DLD1 (cell line): ENCODE measurements around the gene MARS1.
"Not testable (repeated sequence)": the region's sequence is repeated elsewhere in the genome, so short reads cannot be mapped to it uniquely, and the experiment has no call there.

Experiments used
- in situ Hi-C: cut with HindIII; loops from 2 replicates; pipeline ENCODE4 v1.10.0; 2017; ENCODE audit warnings: low sequenced_read_pairs

MARS1 gene

DNA sequence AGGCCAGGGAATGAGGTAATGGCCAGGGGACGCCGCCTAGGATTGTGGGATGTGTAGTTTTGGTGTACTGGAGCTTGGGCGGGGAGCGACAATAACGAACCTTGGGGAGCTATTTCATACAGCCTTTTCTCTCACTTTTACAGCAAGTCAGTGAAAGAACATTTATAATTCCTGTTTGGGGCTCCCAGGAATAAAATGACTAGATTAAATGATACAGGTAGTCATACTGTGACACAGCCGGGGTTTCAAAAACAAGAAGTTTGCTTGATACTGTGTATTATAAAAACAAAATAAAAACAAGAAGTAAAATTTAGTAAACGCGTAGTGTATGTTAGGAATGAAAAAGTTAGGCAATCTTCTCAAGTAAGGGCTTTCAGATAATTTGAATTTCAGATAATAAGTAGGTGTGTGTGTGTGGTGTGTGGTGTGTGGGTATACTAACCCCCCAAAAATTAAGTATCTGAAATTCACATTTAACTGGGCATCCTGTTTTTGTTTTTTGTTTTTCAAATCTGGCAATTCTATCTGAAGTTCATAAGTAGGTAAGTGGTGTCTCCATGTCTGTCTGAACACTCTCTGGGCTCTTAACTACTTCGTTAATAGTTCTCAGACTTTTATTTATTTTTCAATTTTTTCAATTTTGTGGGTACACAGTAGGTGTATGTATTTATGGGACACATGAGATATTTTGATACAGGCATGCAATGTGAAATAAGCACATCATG is 59.6 kb downstream of the MARS1 start:
- in situ Hi-C loops: no loop called here

DNA sequence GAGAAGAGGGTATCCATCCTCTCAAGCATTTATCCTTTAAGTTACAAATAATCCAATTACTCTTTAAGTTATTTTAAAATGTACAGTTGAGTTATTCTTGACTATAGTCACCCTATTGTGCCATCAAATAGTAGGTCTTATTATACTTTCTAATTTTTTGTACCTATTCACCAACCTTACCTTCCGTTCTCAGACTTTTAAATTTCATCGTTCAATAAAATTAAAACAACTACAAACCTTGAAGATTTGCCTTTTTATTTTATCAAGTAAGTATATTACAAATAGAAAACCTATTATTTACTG is 60.1 kb downstream of the MARS1 start:
- in situ Hi-C loops: no loop called here

DNA sequence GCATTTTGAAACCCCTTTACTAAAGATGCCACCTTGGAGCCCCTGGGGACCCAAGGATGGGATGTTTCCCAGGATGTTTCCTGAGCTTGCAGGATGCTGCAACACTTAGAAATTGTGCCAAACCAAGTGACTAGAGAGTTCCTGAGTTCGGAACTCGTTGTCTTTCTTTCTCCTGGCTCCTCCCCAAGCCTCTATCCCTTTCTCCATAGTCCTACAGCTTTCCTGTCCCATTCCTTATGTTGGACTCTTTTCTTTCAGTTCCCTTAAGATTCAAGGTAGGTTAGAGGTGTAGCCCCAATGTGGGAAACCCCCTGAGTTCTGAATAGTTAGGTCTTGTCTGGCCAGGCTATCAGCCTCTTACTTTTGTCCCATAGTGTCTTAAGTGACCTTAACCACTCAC is 60.6 kb downstream of the MARS1 start:
- in situ Hi-C loops: no loop called here

DNA sequence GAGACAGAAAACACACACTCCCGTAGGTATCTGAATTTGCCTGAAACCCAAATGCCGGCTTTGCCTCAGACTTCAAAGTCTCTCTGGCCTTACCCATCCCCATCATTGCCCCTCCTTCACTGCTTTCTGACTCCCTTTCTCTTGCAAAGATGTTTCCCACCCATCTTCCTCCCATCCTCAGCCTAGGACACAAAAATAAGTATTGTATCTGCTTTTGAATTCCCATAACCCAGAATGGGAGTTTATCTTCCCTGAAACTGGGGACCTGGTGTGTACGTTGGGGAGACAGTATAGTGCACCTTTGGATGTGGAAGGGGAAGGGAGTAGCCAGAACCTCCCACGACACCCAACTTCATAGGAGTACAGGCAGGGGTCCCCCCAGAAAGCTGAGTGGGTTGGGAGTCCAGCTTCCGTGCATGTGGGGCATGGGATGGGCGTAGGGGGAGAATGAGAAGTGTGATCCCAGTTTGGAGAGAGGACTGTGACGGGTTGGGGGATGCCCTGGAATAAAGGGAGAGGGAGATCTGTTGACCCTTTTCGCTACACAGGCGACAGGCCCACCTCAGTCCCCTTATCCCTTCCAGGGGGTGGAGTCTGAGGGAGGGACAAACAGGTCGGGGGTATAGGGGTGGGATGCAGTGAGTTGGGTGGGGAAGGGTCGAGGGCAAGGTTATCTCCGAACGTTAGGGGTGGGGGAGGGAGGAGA is 61.5 kb downstream of the MARS1 start:
- in situ Hi-C loops: no loop called here

DNA sequence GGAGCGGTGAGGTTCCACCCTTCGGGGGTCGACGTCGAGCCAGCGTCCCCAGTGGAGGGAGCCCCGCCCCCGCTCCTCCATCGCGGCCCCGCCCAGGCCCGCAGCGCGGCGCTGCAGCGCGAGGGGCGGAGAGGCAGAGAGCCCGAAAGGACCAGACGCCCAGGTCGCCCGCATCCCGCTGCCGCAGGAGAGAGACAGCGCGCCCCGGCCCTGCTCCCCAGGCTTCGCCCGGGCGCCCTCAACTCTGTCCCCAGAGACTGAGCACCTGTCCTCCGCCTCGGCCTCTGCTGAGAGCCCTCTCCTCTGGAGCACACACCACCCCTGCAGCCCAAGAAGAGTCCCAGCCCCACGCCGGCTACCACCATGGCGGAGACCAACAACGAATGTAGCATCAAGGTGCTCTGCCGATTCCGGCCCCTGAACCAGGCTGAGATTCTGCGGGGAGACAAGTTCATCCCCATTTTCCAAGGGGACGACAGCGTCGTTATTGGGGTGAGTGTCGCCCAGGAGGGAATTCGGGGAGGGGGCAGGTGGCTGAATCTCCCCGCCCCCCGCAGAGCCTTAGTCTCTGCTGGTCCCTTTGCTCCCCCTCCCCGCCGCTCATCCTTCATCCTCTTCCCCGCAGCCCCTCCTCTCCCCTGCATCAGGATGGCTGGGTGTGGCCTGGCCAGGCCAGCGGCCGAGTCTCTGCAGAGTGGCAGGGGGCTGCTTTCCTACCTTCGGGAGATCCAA is 62.2 kb downstream of the MARS1 start, which contains the start of gene KIF5A:
KIF5A (plus strand) TSS at position 136 of the 732 bp plus-strand sequence; CDS start at position 364, 228 bp downstream.
- in situ Hi-C loops: no loop called here

DNA sequence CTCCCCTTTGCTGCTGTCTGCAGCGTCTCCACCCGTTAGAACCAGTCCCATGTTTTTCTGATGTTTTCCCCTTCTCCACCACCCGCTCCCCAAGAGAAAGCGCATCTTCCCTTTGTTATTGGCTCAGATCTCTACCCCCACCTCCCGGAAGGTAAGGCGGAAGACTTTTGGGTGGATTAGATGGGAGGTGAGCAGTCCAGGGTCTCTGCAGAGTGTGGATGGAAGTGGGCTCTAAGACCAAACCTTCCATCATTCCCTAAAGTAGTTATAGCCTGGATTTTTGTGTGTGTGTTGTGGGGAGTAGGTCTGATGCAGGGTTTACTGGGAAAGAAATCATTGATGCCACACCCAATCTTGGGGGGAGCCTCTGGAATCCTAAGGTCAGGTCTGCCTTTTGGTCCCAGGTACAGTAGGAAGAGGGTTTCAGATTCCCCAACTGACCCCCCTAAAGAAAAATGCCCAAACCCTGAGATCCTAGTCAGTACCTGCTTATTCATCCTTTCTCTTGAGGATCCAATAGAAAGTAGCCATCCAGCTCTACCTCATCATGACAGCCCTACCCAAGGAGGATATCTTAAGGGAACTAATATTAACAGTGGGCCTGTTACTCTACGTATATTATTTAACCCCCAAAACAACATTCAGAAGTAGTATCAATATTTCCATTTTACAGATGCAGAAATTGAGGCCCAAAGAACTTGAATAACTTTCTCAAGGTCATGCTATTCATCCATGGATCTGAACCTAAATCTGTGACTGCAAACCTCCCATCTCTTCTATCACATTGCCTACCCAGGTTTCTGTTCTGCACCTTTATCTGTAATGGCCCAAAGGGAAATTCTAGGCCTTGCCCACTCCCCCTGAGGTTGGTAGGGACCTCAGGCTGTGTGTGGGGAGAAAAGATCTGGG is 63.0 kb downstream of the MARS1 start:
- in situ Hi-C loops: no loop called here

DNA sequence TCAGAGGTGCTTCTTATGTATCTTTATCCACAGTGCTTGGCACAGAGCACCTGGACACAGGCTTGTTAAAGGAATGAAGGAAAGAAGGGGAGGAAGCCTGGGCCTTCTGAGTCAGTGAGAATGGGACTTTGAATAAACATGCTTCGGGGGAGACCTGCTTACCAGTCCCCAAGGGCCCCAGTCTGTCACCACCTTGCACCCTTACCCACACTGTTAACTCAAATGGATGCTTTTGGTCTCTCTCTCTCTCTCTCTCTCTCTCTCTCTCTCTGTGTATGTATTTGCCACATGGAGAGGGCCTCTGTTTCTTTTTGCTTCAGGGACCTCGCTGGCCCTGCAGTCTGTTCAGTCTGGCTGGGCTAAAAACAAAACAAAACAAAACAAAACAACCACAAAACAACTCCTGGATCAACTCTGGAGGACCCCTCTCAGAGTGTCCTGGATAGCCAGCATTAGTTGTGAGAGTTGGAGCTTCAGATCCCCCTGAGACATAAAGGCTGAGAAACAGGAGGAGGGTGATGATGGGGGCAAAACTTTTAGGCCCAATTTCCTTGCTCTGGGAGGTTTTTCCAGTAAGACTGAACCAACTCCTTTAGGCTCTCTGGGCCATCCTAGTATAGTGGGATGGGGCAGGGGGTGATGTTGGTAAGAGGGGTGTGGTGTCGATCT is 63.9 kb downstream of the MARS1 start:
- in situ Hi-C loops: no loop called here

DNA sequence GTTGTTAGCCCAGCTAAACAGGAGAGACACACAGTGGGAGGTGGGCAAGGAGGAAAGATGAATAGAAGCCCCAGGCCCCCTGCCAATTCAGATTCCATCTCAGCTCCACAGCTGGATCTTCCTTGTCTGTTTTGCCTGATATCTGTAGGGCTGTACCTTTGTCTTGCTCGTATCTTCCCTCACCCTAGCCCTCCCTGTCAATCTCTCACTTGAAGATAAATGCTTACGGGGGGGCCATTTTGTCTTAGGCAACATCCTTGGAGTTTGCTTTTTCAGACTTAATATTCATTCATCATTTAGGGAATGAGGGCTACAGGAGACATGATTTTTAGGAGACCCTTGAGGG is 64.4 kb downstream of the MARS1 start:
- in situ Hi-C loops: no loop called here

DNA sequence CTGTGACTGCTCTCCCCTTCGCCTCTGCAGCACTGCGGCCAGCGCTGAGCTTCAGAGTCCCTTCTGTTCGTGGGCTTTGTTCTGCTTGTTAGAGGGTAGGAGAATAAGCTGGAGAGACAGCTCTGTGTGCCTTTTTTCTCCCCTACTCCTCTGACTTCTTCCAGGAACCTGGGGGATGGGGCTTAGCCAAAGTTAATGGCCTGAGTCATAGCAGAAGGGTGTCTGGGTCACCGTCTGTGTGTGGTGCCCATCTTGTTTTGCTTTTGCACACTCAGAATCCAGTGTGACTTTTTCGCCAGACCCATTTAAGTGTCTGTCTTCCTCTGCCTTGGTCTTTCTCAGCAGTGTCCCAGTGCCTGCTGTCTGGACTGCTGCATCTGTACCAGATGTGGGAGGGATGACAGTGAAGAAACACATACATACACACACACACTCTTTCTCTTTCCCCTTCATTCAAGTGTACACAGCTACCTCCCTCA is 65.0 kb downstream of the MARS1 start:
- in situ Hi-C loops: no loop called here

DNA sequence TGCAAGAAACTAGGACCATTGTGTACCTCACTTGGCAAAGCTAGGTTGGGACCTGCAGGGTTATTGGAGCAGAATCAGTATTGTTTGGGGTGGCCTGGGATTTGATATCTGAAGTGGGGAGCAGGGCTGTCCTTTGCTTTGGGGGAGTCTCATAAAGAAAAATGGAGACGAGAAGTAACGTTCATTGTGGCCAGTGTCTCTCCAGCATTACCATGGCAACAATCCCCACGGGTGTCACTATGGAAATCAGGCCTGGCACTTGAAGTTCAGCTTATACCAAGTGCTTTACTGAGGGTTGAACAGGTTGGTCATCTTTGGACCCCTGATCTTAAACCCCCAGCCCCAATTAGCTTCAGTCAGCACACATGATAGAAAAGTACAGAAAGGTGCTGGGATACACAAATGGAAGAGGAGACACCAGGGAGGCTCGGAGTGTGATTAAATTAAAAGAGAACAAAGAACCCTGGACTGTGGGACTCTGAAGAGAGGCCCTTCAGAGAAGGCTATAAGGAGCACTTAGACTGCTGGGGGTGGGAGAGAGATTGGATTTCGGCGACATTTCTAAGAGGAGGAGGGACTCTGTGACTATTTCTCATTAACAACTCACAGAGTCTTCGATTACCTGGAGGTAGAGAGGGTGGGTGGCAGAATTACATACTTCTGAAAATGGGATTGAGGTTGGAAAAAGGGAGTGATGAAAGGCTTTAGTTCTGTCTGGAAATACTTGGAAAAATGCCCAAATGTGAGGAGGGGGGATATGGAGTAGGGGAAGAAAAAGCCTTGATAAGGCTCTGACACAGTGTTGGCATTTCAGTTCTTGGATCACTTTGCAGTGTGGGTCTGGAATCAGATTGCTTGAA is 65.7 kb downstream of the MARS1 start:
- in situ Hi-C loops: no loop called here

DNA sequence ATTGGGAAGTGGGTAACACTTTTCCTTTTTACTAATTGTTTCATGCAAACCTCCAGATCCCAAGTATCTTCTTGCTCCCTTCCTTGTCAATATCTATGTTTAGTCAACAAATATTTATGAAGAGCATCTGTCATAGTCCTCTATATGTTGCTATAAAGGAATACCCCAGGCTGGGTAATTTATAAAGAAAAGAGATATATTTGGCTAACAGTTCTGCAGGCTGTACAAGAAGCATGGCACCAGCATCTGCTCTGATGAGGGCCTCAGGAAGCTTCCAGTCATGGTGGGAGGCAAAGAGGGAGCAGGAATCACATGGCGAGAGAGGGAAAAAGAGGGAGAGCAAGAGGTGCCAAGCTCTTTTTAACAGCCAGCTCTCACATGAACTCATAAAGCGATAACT is 66.6 kb downstream of the MARS1 start:
- in situ Hi-C loops: no loop called here

DNA sequence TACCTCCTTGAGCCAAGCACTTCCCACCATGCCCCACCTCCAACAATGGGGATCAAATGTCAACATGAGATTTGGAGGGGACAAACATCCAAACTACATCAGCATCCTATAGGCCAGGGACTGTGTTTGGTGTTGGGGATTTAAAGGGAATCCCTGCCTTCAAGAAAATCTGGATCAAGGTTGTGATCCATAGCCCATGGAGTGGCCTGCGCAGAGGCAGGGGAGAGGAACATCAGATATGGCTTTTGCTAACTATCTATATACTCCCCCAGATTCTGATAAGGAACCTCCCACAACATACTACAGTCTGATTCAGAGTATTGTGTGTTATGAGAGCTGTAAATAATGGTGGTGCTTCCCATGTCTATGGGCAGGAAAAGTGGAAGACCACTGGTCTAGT is 67.0 kb downstream of the MARS1 start:
- in situ Hi-C loops: no loop called here

DNA sequence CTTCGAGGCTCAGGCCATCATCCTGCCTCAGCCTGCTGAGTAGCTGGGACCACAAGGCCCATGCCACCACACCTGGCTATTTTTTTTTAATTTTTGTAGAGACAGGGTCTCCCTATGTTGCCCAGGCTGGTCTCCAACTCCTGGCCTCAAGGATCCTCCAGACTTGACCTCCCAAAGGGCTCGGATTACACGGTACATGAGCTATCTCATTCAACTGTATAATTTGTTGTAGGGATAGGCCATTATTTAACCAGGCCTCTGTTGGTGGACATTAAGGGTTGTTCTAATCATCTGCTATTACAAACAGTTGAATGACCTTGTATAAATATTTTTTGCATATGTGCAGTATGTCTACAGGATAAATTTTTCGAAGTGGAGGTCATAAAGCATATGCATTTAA is 71.0 kb downstream of the MARS1 start:
- in situ Hi-C loops: no loop called here

DNA sequence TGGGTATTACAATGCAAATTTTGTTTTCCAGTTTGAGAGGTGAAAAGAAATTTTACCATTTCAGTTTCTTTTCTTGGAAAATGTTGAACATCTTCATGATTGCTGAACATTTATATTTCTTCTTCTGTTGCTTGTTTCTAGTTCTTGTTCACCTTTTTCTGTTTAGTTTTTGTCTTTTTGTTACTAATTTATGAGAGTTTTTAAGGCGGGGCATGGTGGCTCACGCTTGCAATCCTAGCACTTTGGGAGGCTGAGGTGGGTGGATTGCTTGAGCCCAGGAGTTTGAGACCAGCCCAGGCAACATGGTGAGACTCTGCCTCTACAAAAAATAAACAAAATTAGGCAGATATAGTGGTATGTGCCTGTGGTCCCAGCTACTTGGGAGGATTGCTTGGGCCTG is 72.6 kb downstream of the MARS1 start:
- in situ Hi-C loops: no loop called here

DNA sequence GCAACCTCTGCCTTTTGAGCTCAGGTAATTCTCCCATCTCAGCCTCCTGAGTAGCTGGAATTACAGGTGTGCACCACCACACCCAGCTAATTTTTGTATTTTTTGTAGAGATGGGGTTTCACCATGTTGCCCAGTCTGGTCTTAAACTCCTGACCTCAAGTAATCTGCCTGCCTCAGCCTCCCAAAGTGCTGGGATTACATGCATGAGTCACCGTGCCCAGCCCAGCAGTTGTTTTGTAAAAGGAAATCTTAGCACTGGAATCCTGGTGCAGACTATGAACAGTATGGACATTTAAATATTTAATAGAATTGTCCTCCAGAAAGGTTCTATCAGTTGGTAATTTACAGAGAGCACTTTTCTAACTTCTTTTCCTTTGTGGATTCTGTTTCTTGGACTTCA is 73.2 kb downstream of the MARS1 start:
- in situ Hi-C loops: not testable (repeated sequence)

DNA sequence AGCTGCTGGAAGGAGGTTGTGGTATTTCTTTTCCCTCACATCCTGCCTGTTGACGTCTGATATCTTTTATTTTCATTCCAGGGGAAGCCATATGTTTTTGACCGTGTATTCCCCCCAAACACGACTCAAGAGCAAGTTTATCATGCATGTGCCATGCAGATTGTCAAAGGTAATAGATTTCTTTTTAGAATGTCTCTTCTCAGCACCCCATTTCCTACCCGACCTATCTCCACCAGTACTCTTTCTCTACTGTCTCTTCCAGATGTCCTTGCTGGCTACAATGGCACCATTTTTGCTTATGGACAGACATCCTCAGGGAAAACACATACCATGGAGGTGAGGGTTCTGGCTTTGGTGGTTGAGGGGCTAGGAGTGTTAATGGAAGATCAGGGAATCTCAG is 75.5 kb downstream of the MARS1 start:
- in situ Hi-C loops: no loop called here

DNA sequence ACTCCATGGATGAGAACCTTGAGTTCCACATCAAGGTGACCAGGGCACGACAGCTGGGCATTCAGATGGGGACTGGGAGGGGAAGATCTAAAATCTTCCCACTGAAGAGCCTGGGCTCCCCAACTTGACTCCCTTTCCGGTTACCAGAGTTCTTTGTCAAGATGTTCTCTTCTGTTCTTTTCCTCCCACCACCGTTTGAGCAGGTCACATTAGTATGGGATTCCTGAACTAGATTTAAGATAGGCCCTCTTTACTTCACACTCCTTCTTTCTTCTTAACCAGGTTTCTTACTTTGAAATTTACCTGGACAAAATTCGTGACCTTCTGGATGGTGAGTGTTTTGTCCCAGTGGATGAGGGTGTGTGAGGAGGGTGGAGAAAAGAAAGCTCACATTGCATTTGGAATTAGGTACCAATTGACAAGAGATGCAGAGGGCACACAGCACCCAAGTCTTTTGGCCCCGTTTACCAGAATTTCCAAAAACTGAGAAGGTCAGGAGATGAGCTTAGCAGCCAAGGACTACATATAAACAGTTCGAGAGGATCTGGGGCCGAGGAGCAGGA is 76.4 kb downstream of the MARS1 start:
- in situ Hi-C loops: no loop called here
